HepG2 (cell line): ENCODE data around the gene ZNF121. TPM values are rescaled to one million over a fixed set of nuclear protein-coding genes. Genes with fewer than 3 reads are reported as not detected.

Experiments
- HNRNPK ChIP-seq: fragments of 200-400 bp; formaldehyde crosslinking; IDR thresholded peaks from 2 replicates; pipeline ENCODE4 v1.6.1; 2018; ENCODE audit warnings: low read length, low read depth, moderate library complexity, mild to moderate bottlenecking; ENCODE audit not compliant: poor library complexity, severe bottlenecking
- MEF2D ChIP-seq: sonication (generic); formaldehyde crosslinking; IDR thresholded peaks from 2 replicates; pipeline ENCODE4 v1.5.1; 2020; ENCODE audit warnings: mild to moderate bottlenecking, missing genetic modification reagents
- NCOA1 ChIP-seq: sonication (generic); formaldehyde crosslinking; IDR thresholded peaks from 2 replicates; pipeline ENCODE4 v1.9.0; 2021; ENCODE audit warnings: missing genetic modification reagents
- REXO4 ChIP-seq: sonication (generic); formaldehyde crosslinking; IDR thresholded peaks from 2 replicates; pipeline ENCODE4 v1.8.0; 2022; ENCODE audit warnings: missing genetic modification reagents, mild to moderate bottlenecking, borderline replicate concordance
- SRY ChIP-seq: sonication (generic); formaldehyde crosslinking; IDR thresholded peaks from 2 replicates; pipeline ENCODE4 v1.8.0; 2022; ENCODE audit warnings: mild to moderate bottlenecking, missing genetic modification reagents
- TMF1 ChIP-seq: sonication (generic); formaldehyde crosslinking; IDR thresholded peaks from 2 replicates; pipeline ENCODE4 v1.8.1; 2022; ENCODE audit warnings: low read depth, missing genetic modification reagents
- ZNF678 ChIP-seq: sonication (generic); formaldehyde crosslinking; IDR thresholded peaks from 2 replicates; pipeline ENCODE4 v1.4.0; 2020; ENCODE audit warnings: mild to moderate bottlenecking, missing genetic modification reagents
- ZNF850 ChIP-seq: sonication (generic); formaldehyde crosslinking; conservative IDR thresholded peaks from 2 replicates; pipeline ENCODE4 v1.9.0; 2021; ENCODE audit warnings: mild to moderate bottlenecking, missing genetic modification reagents
- ZSCAN25 ChIP-seq: sonication (generic); formaldehyde crosslinking; IDR thresholded peaks from 2 replicates; pipeline ENCODE4 v1.8.0; 2022; ENCODE audit warnings: mild to moderate bottlenecking, missing genetic modification reagents
- polyA plus RNA-seq, 8 experiments: library from polyadenylated mRNA; depleted of rRNA in 3 of 8; stranded (reverse) in 7 of 8; unstranded in 1 of 8; fragments of >200 nt; fragmentation: Illumina TruSeq in 4 of 8; extraction: Trizol in 4 of 8; gene quantifications; 2 replicates each; pipeline versions ENCODE4 v1.2.1 to v1.2.3, GENCODE V29; 2011 to 2016; ENCODE audit warnings: low read depth in 4 of 8, missing spikeins in 1 of 8, mixed read lengths in 1 of 8; ENCODE audit not compliant: insufficient read depth in 1 of 8
- total RNA-seq, 5 experiments: library from RNA; depleted of rRNA; stranded (reverse); fragments of >200 nt; fragmentation: Illumina TruSeq; extraction: Trizol; gene quantifications; 2 replicates each; pipeline ENCODE4 v1.2.3, GENCODE V29; 2016; ENCODE audit warnings: low read depth in 1 of 5
- TF ChIP-seq, protein P1 (sequence below): sonication (generic); formaldehyde crosslinking; IDR thresholded peaks from 2 replicates; pipeline ENCODE4 v1.4.0; 2020; ENCODE audit warnings: missing genetic modification reagents, mild to moderate bottlenecking, borderline replicate concordance
- TF ChIP-seq, protein P2 (sequence below): sonication (generic); formaldehyde crosslinking; IDR thresholded peaks from 2 replicates; pipeline ENCODE4 v1.4.0; 2020; ENCODE audit warnings: missing genetic modification reagents, mild to moderate bottlenecking, borderline replicate concordance
- TF ChIP-seq, protein P3 (sequence below): IDR thresholded peaks from 2 replicates; pipeline ENCODE4 v1.6.1; 2012; ENCODE audit warnings: low read depth, low read length, improper control_type of control experiment
- TF ChIP-seq, protein P4 (sequence below): sonication (generic); formaldehyde crosslinking; IDR thresholded peaks from 2 replicates; pipeline ENCODE4 v1.4.0; 2020; ENCODE audit warnings: missing genetic modification reagents; ENCODE audit errors: not compliant biosample characterization
- TF ChIP-seq, protein P5 (sequence below): sonication (generic); formaldehyde crosslinking; IDR thresholded peaks from 2 replicates; pipeline ENCODE4 v1.8.1; 2023; ENCODE audit warnings: missing genetic modification reagents, inconsistent platforms, borderline replicate concordance
- TF ChIP-seq, protein P6 (sequence below): sonication (generic); formaldehyde crosslinking; IDR thresholded peaks from 2 replicates; pipeline ENCODE4 v1.4.0; 2020; ENCODE audit warnings: mild to moderate bottlenecking, missing genetic modification reagents

Gene ZNF121
- total and polyA plus RNA-seq, 2 of the 13 experiments (the other 11 are each of a cell fraction or from before 2014, with no cell fraction given) = 7.8 to 56.3 TPM

DNA sequence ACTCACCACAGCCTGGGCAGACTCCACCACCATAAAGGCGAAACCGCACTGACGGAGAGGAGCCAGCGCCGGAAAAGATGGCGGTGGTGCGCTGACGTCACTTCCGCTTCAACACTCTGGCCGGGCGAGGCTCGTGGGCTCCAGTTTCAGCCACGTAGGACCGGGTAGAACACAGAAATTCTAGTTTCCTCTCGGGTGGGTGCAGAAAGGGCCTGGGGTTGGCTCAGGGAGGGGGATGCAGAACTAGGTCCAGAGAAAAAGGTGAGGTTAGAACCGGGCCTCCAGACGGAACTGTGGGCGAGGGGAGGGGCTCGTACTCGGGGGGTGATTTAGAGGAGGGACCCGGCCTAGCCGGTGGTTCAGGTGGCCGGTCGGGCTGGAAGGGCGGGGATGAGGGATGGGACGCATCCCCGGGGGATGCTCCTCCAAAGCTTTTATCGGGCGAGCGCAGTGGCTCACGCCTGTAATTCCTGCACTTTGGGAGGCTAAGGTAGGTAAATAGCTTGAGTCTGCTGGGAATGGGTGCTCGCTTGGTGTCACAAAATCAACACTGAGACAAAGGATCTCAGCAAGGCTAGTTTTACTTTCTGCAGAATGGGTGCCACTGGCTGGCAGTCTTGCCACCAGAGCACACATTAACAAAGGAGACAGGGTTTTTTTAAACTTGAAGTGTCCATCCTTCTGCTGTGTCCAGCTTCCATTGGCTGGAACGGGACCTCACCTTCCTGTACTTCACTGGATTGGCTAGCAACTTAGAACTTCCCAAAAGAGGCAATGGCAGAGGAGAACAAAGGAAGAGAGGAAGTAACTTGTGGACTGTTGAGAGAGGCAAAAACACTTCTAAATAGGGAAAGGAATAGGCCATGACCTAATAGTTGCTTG is 37.1 kb upstream of the ZNF121 start, which contains the start of gene ZNF561 (continued):
- TF ChIP-seq, protein P1, sequence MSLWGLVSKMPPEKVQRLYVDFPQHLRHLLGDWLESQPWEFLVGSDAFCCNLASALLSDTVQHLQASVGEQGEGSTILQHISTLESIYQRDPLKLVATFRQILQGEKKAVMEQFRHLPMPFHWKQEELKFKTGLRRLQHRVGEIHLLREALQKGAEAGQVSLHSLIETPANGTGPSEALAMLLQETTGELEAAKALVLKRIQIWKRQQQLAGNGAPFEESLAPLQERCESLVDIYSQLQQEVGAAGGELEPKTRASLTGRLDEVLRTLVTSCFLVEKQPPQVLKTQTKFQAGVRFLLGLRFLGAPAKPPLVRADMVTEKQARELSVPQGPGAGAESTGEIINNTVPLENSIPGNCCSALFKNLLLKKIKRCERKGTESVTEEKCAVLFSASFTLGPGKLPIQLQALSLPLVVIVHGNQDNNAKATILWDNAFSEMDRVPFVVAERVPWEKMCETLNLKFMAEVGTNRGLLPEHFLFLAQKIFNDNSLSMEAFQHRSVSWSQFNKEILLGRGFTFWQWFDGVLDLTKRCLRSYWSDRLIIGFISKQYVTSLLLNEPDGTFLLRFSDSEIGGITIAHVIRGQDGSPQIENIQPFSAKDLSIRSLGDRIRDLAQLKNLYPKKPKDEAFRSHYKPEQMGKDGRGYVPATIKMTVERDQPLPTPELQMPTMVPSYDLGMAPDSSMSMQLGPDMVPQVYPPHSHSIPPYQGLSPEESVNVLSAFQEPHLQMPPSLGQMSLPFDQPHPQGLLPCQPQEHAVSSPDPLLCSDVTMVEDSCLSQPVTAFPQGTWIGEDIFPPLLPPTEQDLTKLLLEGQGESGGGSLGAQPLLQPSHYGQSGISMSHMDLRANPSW (CRISPR knock-in tag) = peak; percentile 68; the same call in 1 of the 2 replicates
- TF ChIP-seq, protein P2, sequence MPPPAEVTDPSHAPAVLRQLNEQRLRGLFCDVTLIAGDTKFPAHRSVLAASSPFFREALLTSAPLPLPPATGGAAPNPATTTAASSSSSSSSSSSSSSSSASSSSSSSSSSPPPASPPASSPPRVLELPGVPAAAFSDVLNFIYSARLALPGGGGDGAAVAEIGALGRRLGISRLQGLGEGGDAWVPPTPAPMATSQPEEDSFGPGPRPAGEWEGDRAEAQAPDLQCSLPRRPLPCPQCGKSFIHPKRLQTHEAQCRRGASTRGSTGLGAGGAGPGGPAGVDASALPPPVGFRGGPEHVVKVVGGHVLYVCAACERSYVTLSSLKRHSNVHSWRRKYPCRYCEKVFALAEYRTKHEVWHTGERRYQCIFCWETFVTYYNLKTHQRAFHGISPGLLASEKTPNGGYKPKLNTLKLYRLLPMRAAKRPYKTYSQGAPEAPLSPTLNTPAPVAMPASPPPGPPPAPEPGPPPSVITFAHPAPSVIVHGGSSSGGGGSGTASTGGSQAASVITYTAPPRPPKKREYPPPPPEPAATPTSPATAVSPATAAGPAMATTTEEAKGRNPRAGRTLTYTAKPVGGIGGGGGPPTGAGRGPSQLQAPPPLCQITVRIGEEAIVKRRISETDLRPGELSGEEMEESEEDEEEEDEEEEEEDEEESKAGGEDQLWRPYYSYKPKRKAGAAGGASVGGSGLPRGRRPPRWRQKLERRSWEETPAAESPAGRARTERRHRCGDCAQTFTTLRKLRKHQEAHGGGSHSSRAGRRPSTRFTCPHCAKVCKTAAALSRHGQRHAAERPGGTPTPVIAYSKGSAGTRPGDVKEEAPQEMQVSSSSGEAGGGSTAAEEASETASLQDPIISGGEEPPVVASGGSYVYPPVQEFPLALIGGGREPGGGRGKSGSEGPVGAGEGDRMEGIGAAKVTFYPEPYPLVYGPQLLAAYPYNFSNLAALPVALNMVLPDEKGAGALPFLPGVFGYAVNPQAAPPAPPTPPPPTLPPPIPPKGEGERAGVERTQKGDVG (CRISPR knock-in tag) = no peak
- TF ChIP-seq TMF1 (CRISPR knock-in tag) (no peak), MEF2D (CRISPR knock-in tag) (no peak), ZNF850 (no peak; the same call in 1 of the 2 replicates), HNRNPK (no peak), NCOA1 (no peak), SRY (CRISPR knock-in tag) (no peak), REXO4 (CRISPR knock-in tag) (no peak), ZNF678 (CRISPR knock-in tag) (no peak), ZSCAN25 (CRISPR knock-in tag) (no peak; the same call in 1 of the 2 replicates)
- TF ChIP-seq, protein P3, sequence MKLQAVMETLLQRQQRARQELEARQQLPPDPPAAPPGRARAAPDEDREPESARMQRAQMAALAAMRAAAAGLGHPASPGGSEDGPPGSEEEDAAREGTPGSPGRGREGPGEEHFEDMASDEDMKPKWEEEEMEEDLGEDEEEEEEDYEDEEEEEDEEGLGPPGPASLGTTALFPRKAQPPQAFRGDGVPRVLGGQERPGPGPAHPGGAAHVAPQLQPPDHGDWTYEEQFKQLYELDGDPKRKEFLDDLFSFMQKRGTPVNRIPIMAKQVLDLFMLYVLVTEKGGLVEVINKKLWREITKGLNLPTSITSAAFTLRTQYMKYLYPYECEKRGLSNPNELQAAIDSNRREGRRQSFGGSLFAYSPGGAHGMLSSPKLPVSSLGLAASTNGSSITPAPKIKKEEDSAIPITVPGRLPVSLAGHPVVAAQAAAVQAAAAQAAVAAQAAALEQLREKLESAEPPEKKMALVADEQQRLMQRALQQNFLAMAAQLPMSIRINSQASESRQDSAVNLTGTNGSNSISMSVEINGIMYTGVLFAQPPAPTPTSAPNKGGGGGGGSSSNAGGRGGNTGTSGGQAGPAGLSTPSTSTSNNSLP = peak; percentile 39; the same call in 1 of the 2 replicates
- TF ChIP-seq, protein P4, sequence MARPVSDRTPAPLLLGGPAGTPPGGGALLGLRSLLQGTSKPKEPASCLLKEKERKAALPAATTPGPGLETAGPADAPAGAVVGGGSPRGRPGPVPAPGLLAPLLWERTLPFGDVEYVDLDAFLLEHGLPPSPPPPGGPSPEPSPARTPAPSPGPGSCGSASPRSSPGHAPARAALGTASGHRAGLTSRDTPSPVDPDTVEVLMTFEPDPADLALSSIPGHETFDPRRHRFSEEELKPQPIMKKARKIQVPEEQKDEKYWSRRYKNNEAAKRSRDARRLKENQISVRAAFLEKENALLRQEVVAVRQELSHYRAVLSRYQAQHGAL (CRISPR knock-in tag) = peak; percentile 51
- TF ChIP-seq, protein P5, sequence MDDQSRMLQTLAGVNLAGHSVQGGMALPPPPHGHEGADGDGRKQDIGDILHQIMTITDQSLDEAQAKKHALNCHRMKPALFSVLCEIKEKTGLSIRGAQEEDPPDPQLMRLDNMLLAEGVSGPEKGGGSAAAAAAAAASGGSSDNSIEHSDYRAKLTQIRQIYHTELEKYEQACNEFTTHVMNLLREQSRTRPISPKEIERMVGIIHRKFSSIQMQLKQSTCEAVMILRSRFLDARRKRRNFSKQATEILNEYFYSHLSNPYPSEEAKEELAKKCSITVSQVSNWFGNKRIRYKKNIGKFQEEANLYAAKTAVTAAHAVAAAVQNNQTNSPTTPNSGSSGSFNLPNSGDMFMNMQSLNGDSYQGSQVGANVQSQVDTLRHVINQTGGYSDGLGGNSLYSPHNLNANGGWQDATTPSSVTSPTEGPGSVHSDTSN (CRISPR knock-in tag) = no peak
- TF ChIP-seq, protein P6, sequence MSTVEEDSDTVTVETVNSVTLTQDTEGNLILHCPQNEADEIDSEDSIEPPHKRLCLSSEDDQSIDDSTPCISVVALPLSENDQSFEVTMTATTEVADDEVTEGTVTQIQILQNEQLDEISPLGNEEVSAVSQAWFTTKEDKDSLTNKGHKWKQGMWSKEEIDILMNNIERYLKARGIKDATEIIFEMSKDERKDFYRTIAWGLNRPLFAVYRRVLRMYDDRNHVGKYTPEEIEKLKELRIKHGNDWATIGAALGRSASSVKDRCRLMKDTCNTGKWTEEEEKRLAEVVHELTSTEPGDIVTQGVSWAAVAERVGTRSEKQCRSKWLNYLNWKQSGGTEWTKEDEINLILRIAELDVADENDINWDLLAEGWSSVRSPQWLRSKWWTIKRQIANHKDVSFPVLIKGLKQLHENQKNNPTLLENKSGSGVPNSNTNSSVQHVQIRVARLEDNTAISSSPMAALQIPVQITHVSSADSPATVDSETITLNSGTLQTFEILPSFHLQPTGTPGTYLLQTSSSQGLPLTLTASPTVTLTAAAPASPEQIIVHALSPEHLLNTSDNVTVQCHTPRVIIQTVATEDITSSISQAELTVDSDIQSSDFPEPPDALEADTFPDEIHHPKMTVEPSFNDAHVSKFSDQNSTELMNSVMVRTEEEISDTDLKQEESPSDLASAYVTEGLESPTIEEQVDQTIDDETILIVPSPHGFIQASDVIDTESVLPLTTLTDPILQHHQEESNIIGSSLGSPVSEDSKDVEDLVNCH (CRISPR knock-in tag) = no peak
